HG03196 (cell line): Measurements from ENCODE around the gene CHCHD1.
"Not testable (repeated sequence)": the region's sequence is repeated elsewhere in the genome, so short reads cannot be mapped to it uniquely, and the experiment has no call there.

Experiments
- ATAC-seq: cut with Tn5 transposase; IDR thresholded peaks from one replicate; pipeline ENCODE4 v1.9.1; 2021; ENCODE audit not compliant: unreplicated experiment

CHCHD1 gene

DNA sequence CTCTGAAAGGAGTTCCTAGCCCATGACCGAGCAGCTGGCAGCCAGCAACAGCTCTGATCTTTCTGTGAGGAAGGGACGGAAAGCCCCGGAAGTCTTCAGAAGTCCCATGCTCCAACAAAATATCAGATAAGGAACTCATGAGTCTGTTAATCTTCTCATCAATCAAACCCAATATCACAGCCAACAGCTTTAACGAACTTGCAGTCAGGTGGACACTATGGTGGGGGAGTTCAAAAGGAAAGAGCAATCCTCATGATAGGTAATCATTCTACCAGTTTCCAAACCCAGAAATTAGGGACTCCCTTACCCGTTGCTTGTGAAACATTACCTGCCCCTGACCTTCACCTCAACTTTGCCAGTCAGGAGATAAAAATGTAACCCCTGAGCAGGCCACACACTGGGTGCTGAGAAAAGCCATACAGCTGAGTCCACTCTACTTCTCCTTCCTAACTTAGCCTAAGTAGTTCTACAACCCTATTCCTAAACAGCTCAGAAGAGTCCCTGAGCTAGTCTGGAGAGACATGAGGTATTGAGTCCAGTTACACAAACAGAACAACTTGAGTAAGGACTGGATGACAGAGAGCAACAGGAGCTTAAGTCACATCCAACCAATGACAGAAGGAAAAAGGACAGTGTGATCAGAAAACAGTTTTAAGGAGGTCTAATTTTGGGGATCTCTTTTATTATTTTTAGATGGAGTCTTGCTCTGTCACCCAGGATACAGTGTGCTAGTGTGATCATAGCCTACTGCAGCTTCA, 27.4 kb downstream of the CHCHD1 start:
- no peak for ATAC-seq

DNA sequence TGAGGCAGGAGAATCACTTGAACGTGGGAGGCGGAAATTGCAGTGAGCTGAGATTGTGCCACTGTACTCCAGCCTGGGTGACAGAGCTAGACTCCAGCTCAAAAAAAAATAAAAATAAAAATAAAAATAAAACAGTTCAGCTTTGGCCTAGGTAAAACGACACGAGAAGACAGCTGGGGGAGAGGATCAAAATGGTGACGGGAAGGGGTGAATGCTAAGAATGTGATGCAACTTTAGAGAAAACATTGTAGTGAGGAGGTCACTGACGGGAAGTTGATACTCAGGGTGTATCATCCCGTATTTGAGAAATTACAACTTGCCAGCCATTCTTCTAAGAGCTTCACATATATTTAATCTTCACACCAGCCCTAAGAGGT, 28.5 kb downstream of the CHCHD1 start:
- no peak for ATAC-seq

DNA sequence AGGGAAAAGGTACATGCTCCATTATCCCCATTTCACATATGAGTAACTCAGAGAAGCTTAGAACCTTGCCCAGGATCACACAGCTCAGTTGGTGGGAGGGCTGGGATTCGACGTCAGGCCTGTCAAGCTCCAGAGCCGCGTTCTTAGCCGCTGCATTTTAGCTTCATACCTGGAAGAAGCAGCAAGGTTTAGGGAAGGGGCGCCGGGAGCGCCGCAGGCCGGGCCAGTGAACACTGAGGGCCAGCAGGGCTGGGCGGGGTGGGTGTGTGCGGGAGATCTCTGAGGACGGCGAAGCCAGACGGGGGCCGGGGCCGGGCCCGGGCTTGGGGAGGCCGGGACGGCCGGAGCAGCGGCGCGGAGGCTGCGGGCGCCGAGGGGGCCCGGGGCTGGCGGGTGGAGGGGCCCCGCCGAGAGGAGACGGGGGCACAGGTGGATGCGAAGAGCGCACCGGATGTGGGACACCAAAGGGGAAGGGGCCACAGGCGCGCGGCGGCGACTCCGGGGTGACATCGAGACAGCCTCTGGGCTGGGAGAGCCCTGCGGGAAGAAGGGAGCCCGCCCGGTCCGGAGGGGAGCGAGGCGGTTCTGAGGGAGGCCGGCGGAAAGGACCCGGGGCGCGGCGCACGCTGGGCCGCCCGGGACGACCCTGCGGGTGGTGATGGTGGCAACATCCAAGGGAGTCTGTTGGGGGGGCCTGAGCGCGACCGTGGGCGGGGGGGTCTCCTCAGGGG, 29.1 kb downstream of the CHCHD1 start:
- peak; percentile 27 for ATAC-seq

DNA sequence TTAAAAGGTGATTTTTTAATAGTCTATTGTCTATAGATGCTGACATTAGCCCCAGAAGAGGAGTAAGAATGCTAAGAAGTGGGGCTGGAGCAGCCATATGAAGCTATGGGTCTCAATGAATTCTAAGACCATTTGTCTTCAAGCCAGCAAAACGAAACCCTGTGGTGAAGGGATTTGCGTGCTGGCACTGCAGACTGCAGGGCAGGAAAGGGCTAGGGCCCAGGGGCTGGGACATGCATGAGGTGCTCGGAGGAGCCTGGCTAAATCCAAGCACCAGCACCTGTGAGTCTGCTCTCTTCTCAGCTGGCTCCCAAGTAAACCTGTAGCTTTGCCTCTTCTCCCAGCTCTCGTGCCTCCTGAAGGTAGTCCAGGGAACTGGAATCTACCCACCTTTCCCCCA, 30.8 kb downstream of the CHCHD1 start:
- ATAC-seq = no peak

DNA sequence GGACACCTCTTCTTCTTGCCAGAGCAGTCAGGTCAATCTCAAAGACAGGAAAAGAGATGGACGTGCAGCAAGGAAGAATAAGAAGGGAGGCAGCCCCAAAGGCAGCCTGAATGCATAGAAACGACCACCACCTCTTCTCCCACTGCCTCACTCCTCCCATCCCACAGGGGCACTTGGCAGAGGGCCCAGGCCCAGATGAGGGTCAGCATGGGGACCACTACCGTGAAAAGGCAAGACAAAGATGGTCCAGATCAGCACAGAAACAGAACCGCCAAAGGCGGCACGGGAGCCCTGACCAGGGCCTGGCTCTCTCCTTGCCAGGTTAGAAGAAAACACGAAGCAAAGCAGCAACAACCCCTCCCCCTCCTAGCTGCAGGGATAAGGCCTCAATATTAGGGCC, 31.5 kb downstream of the CHCHD1 start:
- no peak for ATAC-seq

DNA sequence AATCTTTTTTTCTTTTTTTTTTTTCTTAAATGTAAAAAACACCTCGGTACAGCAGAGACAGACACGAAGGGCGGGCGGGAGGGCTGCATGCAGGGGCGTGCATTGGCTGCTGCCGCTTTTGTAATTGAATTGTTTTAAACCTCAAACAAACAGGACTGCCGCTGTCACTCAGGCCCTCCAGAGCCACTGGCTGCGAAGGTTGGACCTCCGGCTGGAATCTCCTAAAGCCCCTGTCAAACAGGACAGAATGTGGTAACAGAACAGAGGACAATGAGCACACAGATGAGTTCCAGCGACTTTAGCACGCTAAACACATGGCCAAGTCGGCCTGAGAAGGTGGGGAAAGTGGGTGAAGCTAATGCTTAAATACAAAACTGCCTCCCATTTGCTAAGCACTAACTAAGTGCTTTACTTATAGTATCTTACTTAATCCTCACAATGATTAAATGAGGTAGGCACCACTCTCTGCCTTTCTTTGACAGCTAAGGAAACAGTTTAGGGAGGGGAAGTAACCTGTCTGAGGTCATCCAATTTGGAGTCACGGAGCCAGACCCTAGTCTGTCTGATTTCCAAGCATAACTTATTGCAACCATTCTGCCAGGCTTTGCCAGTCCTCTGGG, 32.5 kb downstream of the CHCHD1 start:
- ATAC-seq = no peak

DNA sequence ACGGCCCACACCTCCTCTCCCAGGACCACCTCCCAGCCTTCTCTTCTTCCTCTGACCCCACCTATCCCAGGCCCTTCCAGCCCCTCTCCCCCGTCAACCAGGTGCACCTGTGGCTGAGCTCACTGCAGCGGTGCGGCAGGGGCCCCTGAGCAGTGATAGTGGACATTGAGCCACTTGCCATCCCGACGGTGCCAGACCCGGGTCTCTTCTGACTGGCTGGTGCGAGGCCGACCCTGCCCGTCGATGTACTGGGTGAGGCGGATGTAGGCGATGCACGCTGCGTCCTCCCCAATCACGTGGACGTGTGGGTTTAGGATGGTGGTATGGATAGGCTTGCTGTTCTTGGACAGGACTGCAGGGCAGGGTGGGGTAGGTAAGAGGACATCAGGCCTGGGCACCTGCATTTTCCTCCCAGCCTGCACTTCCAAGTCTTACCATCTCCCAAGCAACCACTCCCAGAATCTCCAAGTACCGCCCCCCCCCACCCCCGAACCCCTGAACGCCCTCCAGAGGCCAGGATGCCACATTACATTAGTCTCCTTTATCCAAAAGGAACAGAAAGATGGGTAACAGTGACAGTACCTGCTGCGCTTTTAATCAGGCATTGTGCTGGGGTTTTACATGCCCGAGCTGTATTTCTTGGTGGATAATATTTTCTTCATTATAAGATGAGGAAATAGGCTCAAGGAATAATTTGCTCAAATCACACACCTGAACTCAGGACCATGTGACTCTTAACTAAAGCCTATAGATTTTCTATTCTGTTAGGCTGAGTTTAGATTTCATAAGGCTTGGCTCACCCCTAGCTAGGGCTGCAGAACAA, 33.3 kb downstream of the CHCHD1 start:
- no peak for ATAC-seq

DNA sequence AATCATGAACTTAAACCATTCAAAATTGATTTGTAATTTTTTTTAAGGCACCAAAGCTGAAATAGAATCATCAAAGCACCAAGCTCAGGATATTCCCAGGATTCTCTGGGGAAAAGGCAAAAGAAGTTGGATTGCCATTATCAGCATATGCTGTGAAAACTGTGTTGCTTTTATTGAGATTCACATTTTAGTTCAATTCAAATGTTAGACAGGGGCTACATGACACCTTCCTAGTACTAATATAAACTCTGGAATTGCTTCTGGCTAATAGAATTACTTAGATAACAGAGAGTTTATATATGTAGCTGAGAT, 33.8 kb downstream of the CHCHD1 start:
- no peak for ATAC-seq

DNA sequence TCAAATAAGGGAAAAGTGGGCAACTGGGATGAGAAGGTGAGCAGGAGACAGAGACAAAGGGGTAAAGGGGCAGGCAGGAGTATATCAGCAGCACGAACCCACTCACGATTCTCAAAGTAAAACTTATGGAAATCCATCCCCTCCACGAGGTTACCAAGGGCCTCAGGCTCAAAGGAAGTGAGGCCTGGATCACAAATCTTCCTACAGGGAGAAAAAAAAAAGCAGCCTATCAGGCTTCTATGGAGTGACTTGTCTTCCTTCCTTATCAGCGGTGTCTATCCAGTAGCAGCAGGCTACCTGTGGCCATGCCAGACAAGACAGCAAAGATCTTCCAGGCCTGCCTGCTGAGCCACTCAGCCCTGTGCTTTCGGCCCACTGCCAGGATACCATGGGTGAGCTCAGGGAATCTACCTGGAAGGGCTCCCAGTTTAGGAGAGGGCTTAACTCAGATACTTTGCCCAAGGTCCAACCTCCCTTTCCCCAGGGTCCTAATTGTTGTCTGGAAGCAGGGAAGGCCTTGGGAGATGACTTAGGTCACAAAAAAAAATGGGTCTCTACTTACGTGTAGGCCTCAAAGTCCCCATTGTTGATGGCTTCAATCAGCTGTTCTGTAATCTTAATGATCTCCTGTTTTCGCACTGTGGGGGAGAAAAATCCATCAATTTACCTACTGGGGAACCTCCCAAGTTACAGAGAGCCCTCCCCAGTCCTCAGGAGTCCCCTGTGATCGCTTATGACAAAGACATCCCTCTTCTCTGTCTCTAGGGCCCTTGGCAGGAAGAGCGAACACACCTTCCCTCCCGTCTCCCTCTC, 35.3 kb downstream of the CHCHD1 start:
- ATAC-seq = no peak

DNA sequence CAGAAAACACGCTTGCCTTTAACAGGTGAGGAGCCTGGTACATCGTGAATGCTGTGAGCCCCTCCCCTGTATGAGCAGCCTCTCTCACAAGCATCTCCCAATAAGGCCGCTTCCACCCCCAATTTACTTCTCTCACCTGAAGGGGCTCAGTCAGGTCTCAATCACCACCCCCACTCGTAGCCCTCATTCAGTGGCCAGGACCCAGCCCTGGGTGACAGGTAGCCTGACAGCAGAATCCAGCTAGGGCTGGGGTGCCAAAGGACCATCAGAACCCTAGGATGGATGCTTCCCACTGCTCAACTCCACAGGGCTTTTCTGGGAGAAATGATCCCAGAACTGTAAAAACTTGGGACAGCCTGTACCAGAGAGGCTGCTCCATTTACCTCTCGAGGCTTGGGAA, 36.0 kb downstream of the CHCHD1 start:
- ATAC-seq = no peak

DNA sequence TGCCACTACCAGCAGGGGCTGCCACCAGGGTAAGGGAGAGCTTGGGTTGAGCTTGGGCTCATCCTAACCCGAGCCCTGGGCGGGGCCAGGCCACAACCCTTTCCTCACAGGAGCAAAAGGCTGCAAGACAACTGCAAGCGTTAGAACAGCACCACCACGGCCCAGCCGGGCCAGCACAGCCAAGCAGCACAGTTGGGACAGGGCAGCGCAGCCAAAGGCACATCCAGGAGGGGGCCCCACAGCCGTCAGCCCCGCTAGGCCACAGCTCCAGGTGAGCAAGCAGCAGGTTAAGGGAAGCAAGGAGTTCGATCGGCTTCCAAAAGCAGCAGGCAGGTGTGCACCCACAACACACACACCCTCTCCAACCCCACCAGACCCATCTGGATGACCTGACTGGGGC, 36.6 kb downstream of the CHCHD1 start:
- no peak for ATAC-seq

DNA sequence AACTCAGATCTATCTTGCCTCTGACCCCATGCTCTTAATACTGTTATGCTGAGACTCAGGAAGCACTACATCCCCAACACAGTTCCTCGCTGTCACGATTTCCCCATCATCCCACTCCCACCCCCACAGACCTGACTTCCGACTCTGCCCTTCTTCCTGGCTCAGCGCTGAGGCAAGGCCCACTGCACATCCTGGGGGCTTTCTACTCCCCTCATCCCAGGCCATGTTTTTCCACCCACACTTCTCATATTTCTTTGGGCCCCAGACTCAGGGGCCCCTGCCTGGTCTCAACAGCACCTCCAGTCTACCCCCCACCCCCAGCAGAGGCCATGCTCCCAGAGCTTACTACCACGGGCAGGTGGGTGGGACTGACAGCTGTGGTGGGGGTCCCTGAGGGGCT, 37.2 kb downstream of the CHCHD1 start:
- no peak for ATAC-seq

DNA sequence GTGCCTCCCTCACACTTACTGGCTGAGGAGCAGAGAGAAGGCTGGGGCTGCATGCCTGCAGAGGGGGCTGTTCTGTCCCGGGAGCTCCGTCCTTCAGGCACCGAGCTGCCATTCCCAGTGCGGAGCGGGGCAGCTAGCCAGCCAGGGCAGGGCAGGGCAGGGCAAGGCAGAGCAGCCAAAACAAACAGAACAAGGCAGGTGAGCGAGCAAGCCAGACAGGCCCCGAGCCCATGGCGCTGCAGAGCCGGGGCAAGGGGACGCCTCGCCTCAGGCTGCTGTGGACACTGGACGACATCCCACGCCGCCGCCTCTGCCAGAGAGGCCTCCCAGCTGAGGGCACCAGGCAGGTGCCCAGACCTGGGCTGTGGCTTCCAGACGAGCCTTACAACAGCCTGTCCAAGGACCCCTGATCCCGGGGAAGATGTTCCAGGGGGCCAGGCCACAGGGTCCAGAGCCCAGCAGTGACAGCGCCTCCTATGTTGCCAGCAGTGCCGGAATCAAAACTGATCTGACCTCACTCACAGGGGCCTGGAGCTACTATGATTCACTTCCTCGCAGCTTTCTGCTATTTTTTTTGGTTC, 37.8 kb downstream of the CHCHD1 start:
- no peak for ATAC-seq

DNA sequence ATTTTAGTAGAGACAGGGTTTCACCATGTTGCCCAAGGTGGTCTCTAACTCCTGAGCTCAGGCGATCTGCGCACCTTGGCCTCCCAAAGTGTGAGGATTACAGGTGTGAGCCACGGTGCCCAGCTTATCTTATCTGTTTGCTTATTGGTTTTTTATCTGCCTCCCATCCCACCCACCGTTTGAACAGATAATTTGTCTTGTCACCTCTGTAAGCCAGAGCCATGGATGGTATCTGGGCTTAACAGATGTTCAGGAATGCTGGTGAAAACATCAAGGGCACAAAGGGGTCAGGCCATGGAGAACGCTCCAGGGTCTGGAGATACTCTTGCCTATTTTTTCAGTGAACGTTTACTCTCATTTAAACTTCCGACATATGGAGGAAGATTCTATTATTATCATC, 41.5 kb downstream of the CHCHD1 start:
- ATAC-seq = no peak

DNA sequence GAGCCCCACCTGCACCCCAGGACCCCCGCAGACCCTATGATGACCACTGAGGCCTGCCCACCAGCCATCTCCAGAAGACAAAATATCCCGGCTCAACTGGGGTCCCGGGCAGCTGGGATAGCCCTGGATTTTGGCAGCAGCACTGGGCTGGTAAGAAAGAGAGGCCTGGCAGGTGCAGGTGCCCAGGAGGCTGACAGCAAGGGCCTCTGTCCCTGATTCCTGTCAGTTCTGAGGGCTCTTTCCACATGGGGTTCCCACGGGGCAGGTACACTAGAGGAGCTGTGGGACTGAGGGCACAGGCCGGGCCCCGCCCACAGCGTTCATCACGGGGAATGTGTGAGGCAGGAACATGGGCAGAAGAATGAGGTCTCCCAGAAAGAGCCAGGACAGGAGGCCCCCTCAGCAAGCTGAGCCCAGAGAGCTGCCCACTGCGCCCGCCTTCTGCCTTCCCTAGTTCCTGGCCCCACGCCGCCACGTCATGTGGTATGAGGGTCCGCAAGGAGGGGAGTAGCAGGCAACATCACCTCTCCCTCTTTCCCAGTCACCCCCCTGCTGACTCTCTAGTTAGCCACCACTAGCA, 42.4 kb downstream of the CHCHD1 start:
- ATAC-seq = no peak

DNA sequence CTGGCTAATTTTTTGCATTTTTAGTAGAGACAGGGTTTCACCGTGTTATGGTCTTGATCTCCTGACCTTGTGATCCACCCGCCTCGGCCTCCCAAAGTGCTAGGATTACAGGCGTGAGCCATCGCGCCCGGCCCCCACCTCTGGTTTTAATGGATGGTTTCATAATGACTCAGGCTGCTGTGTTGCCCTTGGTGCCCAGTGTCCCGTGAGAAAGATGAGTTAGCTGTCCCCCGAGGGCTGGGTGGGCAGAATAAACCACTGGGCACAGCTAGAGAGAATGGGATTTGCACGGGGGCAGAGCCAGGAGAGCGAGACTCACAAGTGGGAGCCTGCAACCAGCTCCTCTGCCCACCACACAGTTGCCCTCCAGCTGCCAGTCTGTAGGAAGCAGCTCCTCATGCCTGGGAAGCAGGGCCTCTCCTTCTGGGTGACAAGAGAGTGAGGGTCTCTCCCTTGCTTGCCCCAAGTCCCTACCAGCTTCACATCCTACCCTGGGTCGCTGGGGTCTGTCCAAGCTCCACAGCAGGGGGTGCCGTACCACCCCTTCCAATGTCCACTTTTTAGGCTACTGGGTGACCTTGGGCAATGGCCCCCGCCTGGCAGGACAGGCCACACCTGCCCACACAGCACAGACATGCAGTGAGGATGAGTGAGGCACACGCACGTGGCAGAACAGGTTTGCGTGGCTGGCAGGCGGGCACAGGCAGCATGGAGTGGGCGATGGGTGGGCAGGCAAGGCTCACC, 45.7 kb downstream of the CHCHD1 start:
- no peak for ATAC-seq

DNA sequence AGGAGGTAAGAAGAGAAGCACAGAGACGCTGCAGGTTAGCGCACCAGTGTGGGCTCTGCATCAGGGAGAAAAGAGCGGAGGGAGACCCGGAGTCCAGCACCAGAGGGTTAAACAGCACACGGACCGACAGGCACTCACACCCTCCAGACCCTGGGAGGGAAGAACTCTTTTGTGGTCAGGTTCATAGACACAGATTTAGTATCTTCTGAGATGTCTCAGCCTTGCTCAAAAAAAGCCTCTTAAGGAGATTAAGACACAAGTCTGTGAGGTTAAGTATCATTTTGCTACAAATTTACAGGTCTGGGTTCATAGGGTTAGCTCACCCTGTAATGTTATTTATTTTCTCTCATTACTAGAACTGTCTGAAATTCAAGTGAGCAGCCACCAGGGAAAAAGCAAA, 46.3 kb downstream of the CHCHD1 start:
- ATAC-seq = no peak

DNA sequence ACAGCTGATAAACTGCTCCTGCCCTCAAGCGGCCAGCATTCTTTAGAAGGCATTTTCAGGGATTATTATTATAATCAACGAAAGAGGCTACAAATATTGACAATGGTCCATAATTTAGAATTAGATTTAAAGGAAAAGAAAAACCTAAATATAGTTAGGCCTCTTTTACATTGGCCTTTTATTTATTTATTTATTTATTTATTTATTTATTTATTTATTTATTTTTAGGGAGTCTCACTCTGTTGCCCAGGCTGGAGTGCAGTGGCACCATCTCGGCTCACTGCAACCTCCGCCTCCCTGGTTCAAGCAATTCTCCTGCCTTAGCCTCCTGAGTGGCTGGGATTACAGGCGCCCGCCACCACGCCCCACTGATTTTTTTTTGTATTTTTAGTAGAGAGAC, 47.2 kb downstream of the CHCHD1 start:
- ATAC-seq = not testable (repeated sequence)
